ENCODE results near the gene IER5. TPM values are rescaled to one million over a fixed set of nuclear protein-coding genes. Genes with fewer than 3 reads are reported as not detected.
A peak's percentile ranks its signal among the peaks of the same experiment; 100 is the strongest.

Gene IER5
- total RNA-seq, 1 donor: 17.4 TPM

- no peak for TF ChIP-seq CTCF (IDR thresholded peaks at IDR 0.05; ENCODE audit: extremely low read depth, low read depth, low read length)
- Histone ChIP-seq H3K4me2 (ENCODE audit: insufficient read depth, low read length) (peak overlapping the region; percentile 93), H4K20me1 (ENCODE audit: insufficient read depth, low read length) (peaks cover 47% of the 10 kb centered on the region), H3K4me1 (ENCODE audit: insufficient read depth, low read length) (peaks cover 52% of the 10 kb centered on the region), H3K79me2 (ENCODE audit: insufficient read depth, low read length) (peaks cover 52% of the 10 kb centered on the region), H2AFZ (ENCODE audit: low read length) (no peak overlapping the region), H3K27ac (ENCODE audit: low read depth, low read length) (peak overlapping the region; percentile 73), H3K9me3 (ENCODE audit: low read depth, low read length) (no peaks in the 10 kb centered on the region), H3K4me3 (ENCODE audit: insufficient read depth, low read length) (peak overlapping the region; percentile 92), H3K36me3 (ENCODE audit: insufficient read depth, low read length) (peaks cover 23% of the 10 kb centered on the region), H3K27me3 (ENCODE audit: insufficient read depth, low read length) (no peaks in the 10 kb centered on the region)
- DNase-seq (ENCODE audit: insufficient read length, low spot score, missing footprints): peak; percentile 74
Measured at GRCh38 chr1:181089676-181090544, 1.4 kb downstream of the IER5 start.

- H3K4me2 ChIP-seq (ENCODE audit: insufficient read depth, low read length): peak overlapping the region; percentile 93
- H3K79me2 ChIP-seq (ENCODE audit: insufficient read depth, low read length): peaks cover 52% of the 10 kb centered on the region
Measured at GRCh38 chr1:181090641-181091126, 2.2 kb downstream of the IER5 start.

GRCh38 chr1:181091309-181092040, 3.0 kb downstream of the IER5 start:
- DNase-seq (ENCODE audit: insufficient read length, low spot score, missing footprints): no peak
- Histone ChIP-seq H3K27ac (ENCODE audit: low read depth, low read length) (no peak overlapping the region), H3K9me3 (ENCODE audit: low read depth, low read length) (no peaks in the 10 kb centered on the region), H3K4me3 (ENCODE audit: insufficient read depth, low read length) (peak overlapping the region; percentile 92), H3K79me2 (ENCODE audit: insufficient read depth, low read length) (peaks cover 52% of the 10 kb centered on the region), H4K20me1 (ENCODE audit: insufficient read depth, low read length) (peaks cover 47% of the 10 kb centered on the region), H3K4me1 (ENCODE audit: insufficient read depth, low read length) (peaks cover 65% of the 10 kb centered on the region), H3K36me3 (ENCODE audit: insufficient read depth, low read length) (peaks cover 23% of the 10 kb centered on the region), H3K4me2 (ENCODE audit: insufficient read depth, low read length) (peak overlapping the region; percentile 93), H2AFZ (ENCODE audit: low read length) (no peak overlapping the region), H3K27me3 (ENCODE audit: insufficient read depth, low read length) (no peaks in the 10 kb centered on the region)
- no peak for TF ChIP-seq CTCF (IDR thresholded peaks at IDR 0.05; ENCODE audit: extremely low read depth, low read depth, low read length)

More at GRCh38 chr1:181090641-181091126, 2.2 kb downstream of the IER5 start:
- Histone ChIP-seq H3K4me3 (ENCODE audit: insufficient read depth, low read length) (peak overlapping the region; percentile 92), H3K27me3 (ENCODE audit: insufficient read depth, low read length) (no peaks in the 10 kb centered on the region), H4K20me1 (ENCODE audit: insufficient read depth, low read length) (peaks cover 47% of the 10 kb centered on the region), H3K27ac (ENCODE audit: low read depth, low read length) (peak overlapping the region; percentile 73), H3K36me3 (ENCODE audit: insufficient read depth, low read length) (peaks cover 23% of the 10 kb centered on the region), H3K9me3 (ENCODE audit: low read depth, low read length) (no peaks in the 10 kb centered on the region), H2AFZ (ENCODE audit: low read length) (no peak overlapping the region), H3K4me1 (ENCODE audit: insufficient read depth, low read length) (peaks cover 59% of the 10 kb centered on the region)
- DNase-seq (ENCODE audit: insufficient read length, low spot score, missing footprints): no peak
- no peak for TF ChIP-seq CTCF (IDR thresholded peaks at IDR 0.05; ENCODE audit: extremely low read depth, low read depth, low read length)
